ENCODE data around the gene IQSEC2.
A peak's percentile ranks its signal among the peaks of the same experiment; 100 is the strongest.

IQSEC2 gene

GRCh38 chrX:53253293-53254020 lies 27.9 kb downstream of the IQSEC2 start:
- H3K27me3 Mint-ChIP-seq, result peaks cover 0 to 18% of the 10 kb centered on the region in 2 donors
- DNase-seq (no peak), ATAC-seq (replicated peaks) (no peak)
- H3K36me3 Mint-ChIP-seq, result no peaks in the 10 kb centered on the region
- no peak overlapping the region for H3K4me3 Mint-ChIP-seq
- H3K4me1 Mint-ChIP-seq, result no peaks in the 10 kb centered on the region
- H3K27ac Mint-ChIP-seq, result no peak overlapping the region
- no peaks in the 10 kb centered on the region for H3K9me3 Mint-ChIP-seq

GRCh38 chrX:53251307-53251706 lies 30.1 kb downstream of the IQSEC2 start:
- DNase-seq (no peak), ATAC-seq (replicated peaks) (no peak)
- Mint-ChIP-seq H3K4me1 (no peaks in the 10 kb centered on the region), H3K9me3 (no peaks in the 10 kb centered on the region), H3K36me3 (no peaks in the 10 kb centered on the region), H3K27ac (no peak overlapping the region), H3K4me3 (no peak overlapping the region), H3K27me3 (peaks cover 0 to 12% of the 10 kb centered on the region in 2 donors)

GRCh38 chrX:53250556-53250955 lies 30.8 kb downstream of the IQSEC2 start:
- H3K4me1 Mint-ChIP-seq, result no peaks in the 10 kb centered on the region
- peaks cover 0 to 15% of the 10 kb centered on the region in 2 donors for H3K27me3 Mint-ChIP-seq
- H3K4me3 Mint-ChIP-seq, result no peak overlapping the region
- no peaks in the 10 kb centered on the region for H3K36me3 Mint-ChIP-seq
- DNase-seq (no peak), ATAC-seq (replicated peaks) (no peak)
- no peaks in the 10 kb centered on the region for H3K9me3 Mint-ChIP-seq
- no peak overlapping the region for H3K27ac Mint-ChIP-seq

- H3K27ac Mint-ChIP-seq, result no peak overlapping the region
- H3K4me3 Mint-ChIP-seq, result no peak overlapping the region
- no peaks in the 10 kb centered on the region for H3K4me1 Mint-ChIP-seq
- H3K27me3 Mint-ChIP-seq, result peaks cover 0 to 15% of the 10 kb centered on the region in 2 donors
- ATAC-seq (replicated peaks) (no peak), DNase-seq (no peak)
- H3K9me3 Mint-ChIP-seq, result no peaks in the 10 kb centered on the region
- no peaks in the 10 kb centered on the region for H3K36me3 Mint-ChIP-seq
These were observed 31.9 kb downstream of the IQSEC2 start for GRCh38 chrX:53249408-53250042.

- H3K4me3 Mint-ChIP-seq, result no peak overlapping the region
- no peaks in the 10 kb centered on the region for H3K36me3 Mint-ChIP-seq
- H3K4me1 Mint-ChIP-seq, result no peaks in the 10 kb centered on the region
- H3K27me3 Mint-ChIP-seq, result peaks cover 0 to 15% of the 10 kb centered on the region in 2 donors
- no peak for ATAC-seq (replicated peaks)
- no peak for DNase-seq
- H3K27ac Mint-ChIP-seq, result no peak overlapping the region
- no peaks in the 10 kb centered on the region for H3K9me3 Mint-ChIP-seq
These were observed 33.5 kb downstream of the IQSEC2 start for GRCh38 chrX:53247928-53248327.

- ATAC-seq (replicated peaks), result no peak
- Mint-ChIP-seq H3K27ac (no peak overlapping the region), H3K9me3 (no peaks in the 10 kb centered on the region), H3K27me3 (peaks cover 0 to 16% of the 10 kb centered on the region in 2 donors), H3K36me3 (no peaks in the 10 kb centered on the region), H3K4me3 (no peak overlapping the region), H3K4me1 (no peaks in the 10 kb centered on the region)
- DNase-seq, result no peak
These were observed 35.2 kb downstream of the IQSEC2 start for GRCh38 chrX:53246231-53246630.

GRCh38 chrX:53244610-53245009 lies 36.8 kb downstream of the IQSEC2 start:
- H3K4me1 Mint-ChIP-seq, result peaks cover 0 to under 1% of the 10 kb centered on the region in 2 donors
- no peak for DNase-seq
- H3K27ac Mint-ChIP-seq, result no peak overlapping the region
- no peak for ATAC-seq (replicated peaks)
- no peaks in the 10 kb centered on the region for H3K9me3 Mint-ChIP-seq
- H3K36me3 Mint-ChIP-seq, result no peaks in the 10 kb centered on the region
- H3K4me3 Mint-ChIP-seq, result no peak overlapping the region
- peaks cover 0 to 16% of the 10 kb centered on the region in 2 donors for H3K27me3 Mint-ChIP-seq

GRCh38 chrX:53242310-53242709 lies 39.1 kb downstream of the IQSEC2 start:
- DNase-seq, result no peak
- peaks cover 8% of the 10 kb centered on the region in 2 donors for H3K4me1 Mint-ChIP-seq
- no peaks in the 10 kb centered on the region for H3K36me3 Mint-ChIP-seq
- H3K9me3 Mint-ChIP-seq, result no peaks in the 10 kb centered on the region
- H3K4me3 Mint-ChIP-seq, result no peak overlapping the region
- peaks cover 0 to 13% of the 10 kb centered on the region in 2 donors for H3K27me3 Mint-ChIP-seq
- no peak for ATAC-seq (replicated peaks)
- no peak overlapping the region for H3K27ac Mint-ChIP-seq

GRCh38 chrX:53241558-53241957 lies 39.8 kb downstream of the IQSEC2 start:
- Mint-ChIP-seq H3K27ac (no peak overlapping the region), H3K36me3 (no peaks in the 10 kb centered on the region), H3K4me3 (no peak overlapping the region), H3K27me3 (peaks cover 0 to 12% of the 10 kb centered on the region in 2 donors), H3K4me1 (peaks cover 8% of the 10 kb centered on the region in 2 donors), H3K9me3 (no peaks in the 10 kb centered on the region)
- DNase-seq (no peak), ATAC-seq (replicated peaks) (no peak)

- H3K27ac Mint-ChIP-seq, result no peak overlapping the region
- ATAC-seq (replicated peaks), result peak; percentile 42 to 79
- H3K27me3 Mint-ChIP-seq, result peaks cover 0 to 18% of the 10 kb centered on the region in 2 donors
- no peaks in the 10 kb centered on the region for H3K9me3 Mint-ChIP-seq
- H3K4me3 Mint-ChIP-seq, result no peak overlapping the region
- DNase-seq, result no peak
- H3K36me3 Mint-ChIP-seq, result no peaks in the 10 kb centered on the region
- peaks cover 8 to 14% of the 10 kb centered on the region in 2 donors for H3K4me1 Mint-ChIP-seq
These were observed 41.9 kb downstream of the IQSEC2 start for GRCh38 chrX:53239474-53239873.

GRCh38 chrX:53237056-53237455 lies 44.3 kb downstream of the IQSEC2 start:
- no peak overlapping the region for H3K27ac Mint-ChIP-seq
- H3K4me3 Mint-ChIP-seq, result no peak overlapping the region
- peaks cover 8 to 14% of the 10 kb centered on the region in 2 donors for H3K4me1 Mint-ChIP-seq
- no peaks in the 10 kb centered on the region for H3K9me3 Mint-ChIP-seq
- DNase-seq (no peak), ATAC-seq (replicated peaks) (no peak)
- no peaks in the 10 kb centered on the region for H3K36me3 Mint-ChIP-seq
- H3K27me3 Mint-ChIP-seq, result peaks cover 0 to 26% of the 10 kb centered on the region in 2 donors

- Mint-ChIP-seq H3K27ac (no peak overlapping the region), H3K4me1 (peaks cover 8 to 14% of the 10 kb centered on the region in 2 donors), H3K36me3 (no peaks in the 10 kb centered on the region), H3K9me3 (no peaks in the 10 kb centered on the region), H3K4me3 (no peak overlapping the region), H3K27me3 (peaks cover 0 to 32% of the 10 kb centered on the region in 2 donors)
- DNase-seq (no peak), ATAC-seq (replicated peaks) (no peak)
These were observed 45.2 kb downstream of the IQSEC2 start for GRCh38 chrX:53236025-53236679.

GRCh38 chrX:53235566-53235965 lies 45.8 kb downstream of the IQSEC2 start:
- no peak for ATAC-seq (replicated peaks)
- Mint-ChIP-seq H3K27me3 (peaks cover 0 to 38% of the 10 kb centered on the region in 2 donors), H3K36me3 (no peaks in the 10 kb centered on the region), H3K9me3 (no peaks in the 10 kb centered on the region), H3K4me3 (no peak overlapping the region), H3K4me1 (peaks cover 8 to 14% of the 10 kb centered on the region in 2 donors), H3K27ac (no peak overlapping the region)
- no peak for DNase-seq

GRCh38 chrX:53234484-53234883 lies 46.9 kb downstream of the IQSEC2 start:
- DNase-seq (no peak), ATAC-seq (replicated peaks) (no peak)
- Mint-ChIP-seq H3K4me1 (peaks cover 6 to 13% of the 10 kb centered on the region in 2 donors), H3K9me3 (no peaks in the 10 kb centered on the region), H3K36me3 (no peaks in the 10 kb centered on the region), H3K27me3 (peaks cover 0 to 47% of the 10 kb centered on the region in 2 donors), H3K27ac (no peak overlapping the region), H3K4me3 (no peak overlapping the region)

GRCh38 chrX:53233536-53233935 lies 47.8 kb downstream of the IQSEC2 start:
- H3K9me3 Mint-ChIP-seq, result no peaks in the 10 kb centered on the region
- H3K4me1 Mint-ChIP-seq, result peaks cover 0 to 5% of the 10 kb centered on the region in 2 donors
- H3K27me3 Mint-ChIP-seq, result peaks cover 0 to 47% of the 10 kb centered on the region in 2 donors
- DNase-seq, result no peak
- H3K4me3 Mint-ChIP-seq, result no peak overlapping the region
- H3K36me3 Mint-ChIP-seq, result no peaks in the 10 kb centered on the region
- no peak overlapping the region for H3K27ac Mint-ChIP-seq
- ATAC-seq (replicated peaks), result no peak

Measured in stimulated activated naive B cell treated with anti-CD40 and anti-IgM and Interleukin-4, amounts not matched to agents 10 μg/mL and 1 μg/mL and 100 μg/mL, for 72 hours (primary cell).